HG03565 (cell line): Measurements from ENCODE around the gene HCST.
"Not testable (repeated sequence)": the region's sequence is repeated elsewhere in the genome, so short reads cannot be mapped to it uniquely, and the experiment has no call there.

Experiments
- ATAC-seq: cut with Tn5 transposase; IDR thresholded peaks from one replicate; pipeline ENCODE4 v1.9.1; 2021; ENCODE audit warnings: mild to moderate bottlenecking, moderate library complexity; ENCODE audit not compliant: unreplicated experiment

Gene HCST

DNA sequence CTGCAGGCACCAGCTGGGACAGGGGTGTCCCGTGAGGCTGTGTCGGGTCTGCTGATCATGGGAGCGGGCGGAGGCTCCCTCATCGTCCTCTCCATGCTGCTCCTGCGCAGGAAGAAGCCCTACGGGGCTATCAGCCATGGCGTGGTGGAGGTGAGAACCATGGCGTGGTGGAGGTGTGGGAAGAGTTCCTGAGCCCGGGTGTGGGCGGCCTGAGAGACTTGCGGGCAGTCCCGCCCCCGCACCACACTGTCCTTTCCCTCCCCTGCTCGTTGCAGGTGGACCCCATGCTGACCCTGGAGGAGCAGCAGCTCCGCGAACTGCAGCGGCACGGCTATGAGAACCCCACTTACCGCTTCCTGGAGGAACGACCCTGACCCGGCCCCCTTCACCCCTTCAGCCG is 23.3 kb upstream of the HCST start:
- ATAC-seq = no peak

DNA sequence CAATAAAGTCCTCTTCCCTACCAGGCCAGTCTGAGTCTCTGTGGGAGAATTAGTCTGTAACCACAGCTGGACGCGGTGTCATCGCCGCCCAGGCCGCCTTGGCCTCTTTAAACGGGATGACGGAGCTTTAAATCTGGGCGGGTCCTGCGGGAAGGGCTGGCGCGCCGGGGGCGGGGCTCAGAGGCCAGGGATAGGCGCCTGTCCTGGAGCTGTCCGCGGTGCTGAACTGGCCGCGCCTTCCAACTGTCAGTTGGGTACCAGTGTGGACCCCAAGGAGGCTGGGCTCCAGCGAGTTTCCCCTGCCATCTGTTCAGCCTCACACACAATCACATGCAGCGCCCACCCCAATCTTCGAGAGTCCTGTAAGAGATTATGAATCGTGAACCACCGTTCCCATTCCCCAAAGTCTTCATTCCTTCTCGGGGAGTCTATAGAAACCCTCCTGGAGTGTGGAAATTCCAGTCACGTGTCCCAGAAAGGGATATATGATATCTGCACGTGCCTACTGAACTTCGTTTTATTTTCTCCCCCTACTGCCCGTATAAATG is 22.5 kb upstream of the HCST start:
- no peak for ATAC-seq

DNA sequence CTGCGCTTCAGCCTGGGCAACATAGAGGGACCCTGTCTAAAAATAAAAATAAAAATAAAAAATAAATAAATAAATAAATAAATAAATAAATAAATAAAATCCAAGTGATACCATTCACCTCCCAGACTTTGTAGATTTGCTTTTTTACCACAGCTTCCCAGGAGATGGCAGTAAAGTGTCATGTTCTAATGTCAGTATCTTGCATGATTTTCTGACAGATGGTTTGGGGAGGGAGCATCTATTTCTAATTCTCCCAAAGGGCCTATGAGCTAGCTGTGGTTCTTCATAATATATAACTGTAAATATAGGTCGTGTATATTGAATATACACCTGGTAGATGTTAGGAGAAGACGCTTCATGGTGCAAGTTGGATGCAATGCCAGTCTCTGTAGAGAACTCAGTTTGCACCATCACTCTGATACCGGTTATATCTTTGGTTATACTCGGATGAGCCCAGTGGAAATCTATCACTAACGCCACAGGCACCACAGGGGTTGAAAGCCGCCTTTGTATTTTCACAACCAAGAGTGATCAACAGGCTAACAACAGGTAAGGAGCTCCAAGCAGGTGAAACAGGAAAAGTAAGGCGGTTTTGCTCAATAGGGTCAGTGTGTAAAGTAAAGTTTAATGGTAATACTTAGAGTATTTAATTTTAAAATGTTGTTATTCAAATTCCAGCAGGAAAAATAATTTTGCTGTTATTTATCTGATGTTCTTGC is 20.1 kb upstream of the HCST start:
- ATAC-seq = no peak

DNA sequence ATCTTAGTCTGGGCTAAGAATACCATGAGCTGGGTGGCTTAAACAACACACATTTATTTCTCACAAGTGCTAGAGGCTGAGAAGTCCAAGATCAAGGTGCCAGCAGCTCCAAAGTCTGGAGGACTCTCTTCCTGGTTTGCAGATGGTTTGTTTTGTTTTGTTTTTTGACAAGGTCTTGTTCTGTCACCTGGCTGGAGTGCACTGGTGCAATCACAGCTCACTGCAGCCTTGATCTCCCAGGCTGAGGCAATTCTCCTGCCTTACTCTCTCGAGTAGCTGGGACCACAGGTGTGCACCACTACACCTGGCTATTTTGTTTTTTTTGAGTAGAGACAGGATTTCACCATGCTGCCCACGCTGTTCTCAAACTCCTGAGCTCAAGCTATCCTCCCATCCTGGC is 18.4 kb upstream of the HCST start:
- no peak for ATAC-seq

DNA sequence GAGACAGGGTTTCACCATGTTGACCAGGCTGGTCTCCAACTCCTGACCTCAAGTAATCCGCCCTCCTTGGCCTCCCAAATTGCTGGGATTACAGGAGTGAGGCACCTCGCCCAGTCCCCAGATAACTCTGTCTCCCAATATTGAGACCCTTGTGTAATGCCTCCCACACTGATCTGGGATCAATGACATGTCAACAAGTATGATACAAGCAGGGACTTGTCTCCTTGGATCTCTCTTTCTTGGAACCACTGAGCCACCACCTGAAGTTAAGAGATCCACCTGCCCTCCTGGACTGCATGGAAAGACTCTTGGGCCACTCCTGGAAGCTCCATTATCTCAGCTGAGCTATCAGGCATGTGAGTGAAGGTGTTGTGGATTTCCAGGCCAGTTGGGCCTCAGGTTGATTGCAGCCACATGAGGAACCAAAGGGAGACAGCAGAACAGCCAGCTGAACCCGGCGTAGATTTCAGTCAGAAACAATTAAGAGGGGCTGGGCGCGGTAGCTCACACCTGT is 17.0 kb upstream of the HCST start:
- no peak for ATAC-seq

DNA sequence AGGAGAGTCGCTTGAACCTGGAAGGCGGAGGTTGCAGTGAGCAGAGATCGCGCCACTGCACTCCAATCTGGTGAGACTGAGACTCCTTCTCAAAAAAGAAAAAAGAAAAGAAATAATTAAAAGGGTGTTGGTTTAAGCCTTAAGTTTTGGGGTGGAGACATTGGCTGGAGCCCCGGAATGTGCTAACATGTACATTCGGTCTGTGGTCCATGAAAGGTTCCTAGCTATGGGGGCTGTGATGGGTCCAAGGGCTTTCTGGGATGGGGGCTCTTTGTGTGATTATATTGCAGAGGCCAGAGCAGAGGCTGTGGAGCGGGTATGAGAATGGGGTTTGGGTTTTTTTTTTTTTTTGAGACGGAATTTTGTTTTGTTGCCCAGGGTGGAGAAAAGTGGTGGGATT is 16.4 kb upstream of the HCST start:
- no peak for ATAC-seq

DNA sequence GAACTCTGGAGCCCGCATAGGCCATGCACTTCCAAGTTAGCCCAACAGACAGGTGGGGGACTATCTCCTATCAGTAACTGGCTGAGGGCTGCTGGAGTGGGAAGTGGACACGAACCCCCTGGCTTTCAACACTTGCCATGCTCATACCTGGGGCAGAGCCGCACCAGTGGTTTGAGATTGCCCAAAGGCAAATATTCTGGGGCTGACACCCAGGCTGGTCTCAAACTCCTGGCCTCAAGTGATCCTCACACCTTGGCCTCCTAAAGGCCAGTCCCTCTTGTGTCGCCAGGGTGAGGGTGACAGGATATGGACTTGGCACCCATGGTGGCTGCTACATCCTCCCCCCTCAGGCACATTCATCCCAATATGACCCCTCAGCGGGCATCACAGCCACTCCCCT is 15.1 kb upstream of the HCST start:
- ATAC-seq = no peak

DNA sequence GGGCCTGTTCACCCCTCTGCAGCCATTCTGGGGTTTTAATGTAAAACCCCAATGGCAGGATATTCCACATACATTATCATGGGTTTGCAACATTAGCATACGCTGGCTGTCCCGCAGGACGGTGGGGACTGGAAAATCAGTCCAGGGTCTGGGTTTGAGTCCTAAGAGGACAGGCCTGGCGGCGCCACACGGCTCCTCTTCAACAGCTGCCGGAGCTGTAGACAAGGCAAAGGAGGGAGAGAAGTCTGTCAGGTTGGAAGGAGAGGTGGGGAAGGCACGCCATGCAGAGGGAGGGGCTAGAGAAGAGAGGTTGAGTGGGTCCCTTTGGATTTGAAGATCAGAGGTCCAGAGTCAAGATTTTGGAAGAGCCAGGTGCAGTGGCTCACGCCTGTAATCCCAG is 13.9 kb upstream of the HCST start:
- no peak for ATAC-seq

DNA sequence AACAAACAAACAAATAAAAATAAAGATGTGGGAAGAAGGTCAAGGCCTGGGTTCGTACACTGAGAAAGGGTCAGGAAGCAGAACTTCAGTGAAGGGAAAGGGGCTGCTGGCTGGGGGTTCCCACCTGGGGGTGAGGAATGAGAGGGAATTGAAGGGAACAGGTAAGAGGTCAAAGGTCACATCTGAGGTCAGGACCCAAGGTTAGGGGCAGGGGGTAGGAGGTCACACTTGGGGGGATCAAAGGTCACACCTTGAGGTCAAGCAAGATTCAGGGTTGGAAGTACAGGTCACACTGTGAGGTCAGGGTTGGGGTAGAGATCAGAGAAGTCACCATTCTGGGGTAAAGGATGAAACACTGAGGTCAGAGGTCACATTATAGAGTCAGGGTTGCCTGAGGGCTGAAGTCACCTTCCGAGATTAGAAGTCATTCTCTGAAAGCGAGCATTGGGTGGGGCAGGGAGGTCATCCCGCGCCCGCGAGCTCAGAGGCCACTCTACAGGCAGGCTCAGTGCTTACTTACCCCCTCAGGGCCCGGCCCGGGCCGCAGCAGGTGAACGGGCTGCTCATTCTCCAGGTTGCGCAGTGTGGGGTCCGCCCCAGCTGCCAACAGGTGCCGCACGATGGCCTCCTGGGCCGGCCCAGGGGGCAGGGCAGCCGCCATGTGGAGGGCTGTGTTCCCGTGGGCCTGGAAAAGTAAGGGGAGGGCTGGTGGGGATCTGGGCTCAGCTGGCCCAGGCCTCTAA is 12.8 kb upstream of the HCST start:
- ATAC-seq = no peak

DNA sequence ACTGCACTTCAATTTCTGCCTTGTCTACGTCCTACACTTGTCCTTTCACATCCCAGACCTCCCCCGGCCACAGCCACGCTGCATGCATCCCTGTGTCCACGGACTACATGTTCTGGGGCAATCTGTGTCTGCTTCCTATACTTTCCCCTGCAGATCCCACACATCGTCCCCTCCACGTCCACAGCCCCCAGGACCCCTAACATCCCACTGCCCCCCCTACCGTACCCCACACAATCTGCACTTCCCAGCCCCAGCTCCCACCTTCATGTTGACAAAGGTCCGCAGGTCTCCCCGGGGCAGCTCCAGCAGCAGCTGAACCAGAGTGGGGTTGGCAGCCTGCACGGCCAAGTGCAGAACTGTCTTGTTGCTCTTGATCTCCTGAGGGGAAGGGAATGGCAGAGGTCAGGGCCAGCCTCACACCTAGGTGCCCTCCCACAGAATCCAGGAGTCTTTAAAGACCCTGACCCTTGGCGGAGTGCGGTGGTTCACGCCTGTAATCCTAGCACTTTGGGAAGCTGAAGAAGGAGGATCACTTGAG is 12.1 kb upstream of the HCST start:
- no peak for ATAC-seq

DNA sequence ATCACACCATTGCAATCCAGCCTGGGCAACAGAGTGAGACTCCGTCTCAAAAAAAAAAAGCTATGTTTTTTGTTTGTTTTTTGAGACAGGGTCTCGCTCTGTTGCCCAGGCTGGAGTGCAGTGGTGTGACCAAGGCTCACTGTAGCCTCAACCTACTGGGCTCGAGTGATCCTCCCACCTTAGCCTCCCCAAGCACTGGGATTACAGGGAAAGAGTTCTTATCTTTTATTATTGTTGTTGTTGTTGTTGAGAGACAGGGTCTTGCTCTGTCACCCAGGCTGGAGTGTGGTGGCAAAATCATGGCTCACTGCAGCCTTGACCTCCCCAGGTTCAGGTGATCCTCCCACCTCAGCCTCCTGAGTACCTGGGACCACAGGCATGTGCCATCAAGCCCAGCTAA is 10.5 kb upstream of the HCST start:
- not testable (repeated sequence) for ATAC-seq

DNA sequence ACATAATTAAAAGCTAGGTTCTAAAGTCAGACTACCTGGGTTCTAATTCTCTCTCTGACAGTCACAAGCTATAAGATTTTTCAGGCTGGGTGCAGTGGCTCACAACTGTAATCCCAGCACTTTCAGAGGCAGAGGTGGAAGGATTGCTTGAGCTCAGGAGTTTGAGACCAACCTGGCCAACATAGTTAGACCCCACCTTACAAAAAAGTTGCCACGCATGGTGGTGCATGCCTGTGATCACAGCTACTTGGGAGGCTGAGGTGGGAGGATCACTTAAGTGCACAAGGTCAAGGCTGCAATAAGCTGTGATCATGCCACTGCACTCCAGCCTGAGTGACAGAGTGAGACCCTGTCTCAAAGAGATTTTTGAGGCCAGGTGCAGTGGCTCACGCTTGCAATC is 8.0 kb upstream of the HCST start:
- no peak for ATAC-seq

DNA sequence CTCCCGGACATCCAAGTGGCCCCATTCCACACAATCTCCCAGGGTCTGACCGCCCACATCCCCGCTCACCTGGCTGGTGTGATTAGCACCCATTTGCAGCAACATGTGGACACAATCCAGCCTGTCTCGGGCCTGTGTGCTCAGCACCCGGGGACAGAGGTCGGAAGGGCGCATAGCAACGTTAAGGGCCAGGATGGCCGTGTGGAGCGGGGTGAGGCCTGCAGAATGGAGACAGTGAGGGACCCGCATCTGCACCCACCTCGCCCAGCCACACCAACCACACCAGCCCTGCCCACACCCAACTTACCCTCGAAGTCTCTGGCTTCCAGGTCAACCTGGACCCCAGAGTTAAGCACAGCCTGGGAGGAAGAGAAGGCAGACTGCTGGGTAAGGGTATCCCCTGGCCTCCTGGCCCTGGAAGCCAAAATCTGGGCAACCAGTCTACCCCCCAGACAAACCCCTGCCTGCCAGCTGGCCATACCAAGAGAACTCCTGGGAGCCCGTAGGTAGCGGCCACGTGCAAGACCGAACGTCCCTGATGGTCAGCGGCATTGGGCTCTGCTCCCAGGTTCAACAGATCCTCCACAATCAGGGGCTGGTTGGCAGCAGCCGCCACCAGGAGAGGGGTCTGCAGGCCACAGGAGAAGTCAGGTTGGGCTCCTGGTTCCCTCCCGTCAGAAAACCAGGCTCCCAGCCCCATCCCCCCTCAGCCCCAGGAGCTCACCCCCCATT is 6.3 kb upstream of the HCST start:
- no peak for ATAC-seq

DNA sequence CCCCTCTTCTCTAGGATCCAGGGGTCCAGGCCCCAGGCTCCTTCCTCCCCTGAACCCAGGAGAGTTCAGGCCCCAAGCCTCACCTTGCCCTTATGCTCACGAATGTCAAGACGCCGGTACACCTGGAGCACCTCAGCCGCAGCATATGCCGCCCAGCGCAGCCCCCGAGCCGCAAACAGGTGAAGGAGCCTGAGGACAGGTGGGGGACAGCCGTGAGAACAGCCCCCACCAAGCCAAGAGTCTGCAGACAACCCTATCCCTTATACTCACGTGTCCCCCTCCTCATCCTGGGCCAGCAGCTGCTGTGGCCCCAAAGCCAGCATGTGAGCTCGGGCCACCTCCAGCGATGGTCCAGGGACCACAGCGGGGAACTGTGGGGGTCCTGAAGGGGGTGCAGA is 5.7 kb upstream of the HCST start:
- ATAC-seq = no peak

DNA sequence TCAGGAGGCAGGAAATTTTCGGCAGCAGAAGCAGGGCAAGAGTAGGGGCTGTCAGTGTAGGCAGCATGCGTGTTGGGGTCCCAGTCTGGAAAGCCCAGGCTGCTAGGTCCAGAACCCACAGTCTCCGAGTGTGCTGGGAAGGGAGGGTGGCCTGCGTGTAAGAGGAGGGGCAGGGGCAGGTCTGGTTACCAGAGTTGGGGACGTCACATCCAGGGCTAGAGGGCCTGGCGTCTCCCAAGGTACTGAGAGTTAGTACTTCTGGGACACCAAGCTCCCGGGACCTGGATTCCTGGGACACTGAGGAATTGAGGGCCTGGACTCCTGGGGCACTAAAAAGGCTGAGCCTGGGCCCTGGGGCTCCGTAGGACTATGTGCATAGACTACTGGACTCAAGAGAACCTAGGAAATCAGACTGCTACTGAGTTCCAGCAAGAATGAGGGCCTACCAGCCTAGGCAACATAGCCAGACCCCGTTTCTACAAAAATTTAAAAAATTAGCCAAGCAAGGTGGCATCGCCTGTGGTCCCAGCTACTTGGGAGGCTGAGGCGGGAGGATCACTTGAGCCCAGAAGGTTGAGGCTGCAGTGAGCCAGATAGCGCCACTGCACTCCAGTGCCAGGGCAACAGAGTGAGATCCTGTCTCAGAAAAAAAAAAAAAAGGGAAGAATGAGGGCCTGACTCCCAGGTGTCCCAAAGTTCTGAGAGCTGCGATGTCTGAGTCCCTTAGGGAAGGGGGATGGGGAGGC is 4.5 kb upstream of the HCST start:
- ATAC-seq = no peak

DNA sequence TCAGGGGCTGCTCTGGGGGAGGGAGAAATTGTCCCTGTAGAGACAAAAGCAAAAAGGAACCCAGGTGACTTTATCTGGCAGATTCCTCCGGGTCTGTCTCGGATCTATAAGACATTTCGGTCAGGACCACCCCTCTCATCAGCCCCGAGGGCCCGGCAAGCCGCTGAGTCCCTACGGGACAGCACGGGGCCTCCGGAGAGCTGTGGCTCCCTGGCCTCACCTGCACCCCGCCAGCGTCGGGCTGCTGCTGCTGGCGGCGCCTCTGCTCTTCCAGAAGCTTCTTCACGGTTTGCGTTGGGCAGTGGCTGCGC is 3.9 kb upstream of the HCST start:
- no peak for ATAC-seq

DNA sequence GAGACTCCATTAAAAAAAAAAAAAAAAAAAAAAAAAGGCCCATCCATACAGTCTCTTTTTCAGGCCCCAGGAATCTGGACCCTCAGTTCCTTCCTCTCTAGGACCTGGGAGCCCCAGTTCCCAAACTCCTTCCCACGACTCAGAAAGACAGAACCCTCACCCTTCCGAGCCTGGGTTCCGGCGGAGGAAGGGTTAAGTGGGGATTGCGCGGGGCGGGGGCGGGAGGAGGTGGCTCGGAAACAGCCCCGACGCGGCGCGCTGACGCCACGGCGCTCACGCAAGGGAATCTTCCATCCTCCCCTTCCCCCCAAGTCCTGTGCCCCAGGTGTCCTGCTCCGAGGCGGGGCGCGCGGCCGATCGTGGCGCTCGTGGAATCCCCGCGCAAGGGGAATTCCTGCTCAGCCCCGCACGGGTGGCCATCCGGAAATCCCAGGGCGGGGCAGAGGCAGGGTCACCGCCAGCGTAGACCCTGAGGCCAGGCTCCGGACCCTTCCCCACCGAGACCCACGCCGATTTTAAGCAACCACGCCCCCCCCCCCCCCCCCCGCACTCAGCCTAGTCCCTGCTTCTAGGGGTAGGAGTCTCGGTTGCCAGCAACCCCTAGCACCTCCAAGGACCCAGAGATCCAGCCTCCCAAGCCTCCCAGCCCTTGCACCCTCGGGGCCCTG is 2.6 kb upstream of the HCST start:
- peak; percentile 30 for ATAC-seq

DNA sequence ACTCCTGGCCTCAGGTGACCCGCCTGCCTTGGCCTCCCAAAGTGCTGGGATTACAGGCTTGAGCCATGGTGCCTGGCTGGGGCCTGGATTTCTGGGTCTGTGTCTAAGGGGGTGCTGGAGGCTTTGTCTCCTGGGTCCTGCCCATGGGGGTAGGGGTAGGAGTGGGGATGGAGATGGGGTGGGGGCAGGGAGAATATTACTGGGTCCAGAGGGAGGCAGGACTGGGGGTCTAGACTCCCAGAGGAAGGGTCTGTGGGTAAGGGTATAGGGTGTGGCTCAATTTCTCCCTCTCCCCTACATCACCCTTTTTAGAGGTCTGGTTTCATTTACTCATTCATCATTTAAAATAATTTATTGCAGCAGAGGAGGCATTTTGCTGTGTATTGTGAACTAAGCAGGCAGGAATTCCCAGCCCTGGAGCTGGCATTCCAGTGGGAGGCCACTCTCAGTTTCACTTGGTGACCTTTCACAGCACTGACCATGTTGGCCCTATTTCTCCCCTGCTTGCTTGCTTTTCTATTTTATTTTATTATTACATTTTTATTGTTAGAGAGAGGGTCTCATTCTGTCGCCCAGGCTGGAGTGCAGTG is 1.2 kb upstream of the HCST start:
- no peak for ATAC-seq

DNA sequence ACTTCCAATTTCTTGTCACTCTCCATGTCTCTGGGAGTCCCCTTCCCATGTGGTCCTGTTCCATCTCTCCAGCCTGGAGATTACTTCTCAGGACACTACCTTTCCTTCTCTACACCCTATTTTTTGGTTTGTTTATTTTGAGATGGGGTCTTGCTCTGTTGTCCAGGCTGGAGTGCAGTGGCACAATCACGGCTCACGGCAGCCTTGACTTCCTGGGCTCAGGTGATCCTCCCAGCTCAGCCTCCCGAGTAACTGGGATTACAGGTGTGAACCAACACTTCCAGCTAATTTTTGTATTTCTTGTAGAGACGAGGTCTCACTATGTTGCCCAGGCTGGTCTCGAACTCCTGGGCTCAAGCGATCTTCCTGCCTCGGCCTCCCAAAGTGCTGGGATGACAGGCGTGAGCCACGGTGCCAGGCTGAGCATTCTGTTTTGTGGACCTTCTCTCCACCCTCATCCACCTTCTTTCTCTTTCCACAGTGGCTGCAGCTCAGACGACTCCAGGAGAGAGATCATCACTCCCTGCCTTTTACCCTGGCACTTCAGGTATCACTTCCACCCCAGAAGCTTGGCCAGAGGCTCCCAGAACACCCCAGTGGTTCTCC is 644 bp downstream of the HCST start:
- ATAC-seq = no peak
